GM23338 (cell line): Measurements from ENCODE around the gene TTBK1. TPM values are rescaled to one million over a fixed set of nuclear protein-coding genes. Genes with fewer than 3 reads are reported as not detected.

ENCODE experiments used
- ATAC-seq: fragments of 200-7000 bp; cut with Tn5 transposase; 3 replicates; pipeline ENCODE4 v1.9.1; 2020
- DNase-seq: peaks from one replicate; pipeline ENCODE4 v3.0.0-alpha.2; 2015; ENCODE audit warnings: low spot score
- H2AFZ ChIP-seq: fragments of 200-600 bp; sonication (generic); 2 replicates; pipeline ENCODE4 v1.8.0; 2016; ENCODE audit warnings: antibody characterized with exemption, mild to moderate bottlenecking, moderate library complexity
- H3F3A ChIP-seq: fragments of 200-600 bp; sonication (generic); replicated peaks from 2 replicates; pipeline ENCODE4 v1.8.0; 2017; ENCODE audit warnings: antibody characterized with exemption, mixed run types, low read depth
- H3K27ac ChIP-seq: fragments of 200-600 bp; sonication (generic); 2 replicates; pipeline ENCODE4 v1.6.1; 2016; ENCODE audit warnings: low read depth
- H3K27me3 ChIP-seq: fragments of 200-600 bp; sonication (generic); 2 replicates; pipeline ENCODE4 v1.8.0; 2016; ENCODE audit warnings: mild to moderate bottlenecking, mixed run types, moderate library complexity; ENCODE audit not compliant: insufficient read depth
- H3K36me3 ChIP-seq: fragments of 200-600 bp; sonication (generic); 2 replicates; pipeline ENCODE4 v1.8.0; 2016; ENCODE audit warnings: mild to moderate bottlenecking; ENCODE audit not compliant: insufficient read depth
- H3K4me1 ChIP-seq: fragments of 200-600 bp; sonication (generic); 2 replicates; pipeline ENCODE4 v1.8.0; 2016; ENCODE audit warnings: mild to moderate bottlenecking, moderate library complexity; ENCODE audit not compliant: insufficient read depth
- H3K4me2 ChIP-seq: fragments of 200-600 bp; sonication (generic); 2 replicates; pipeline ENCODE4 v1.7.1; 2017; ENCODE audit warnings: mixed run types
- H3K4me3 ChIP-seq: fragments of 200-600 bp; sonication (generic); 2 replicates; pipeline ENCODE4 v1.6.1; 2016; ENCODE audit warnings: mixed run types
- H3K79me2 ChIP-seq: fragments of 200-600 bp; sonication (generic); replicated peaks from 2 replicates; pipeline ENCODE4 v1.8.0; 2017; ENCODE audit warnings: mild to moderate bottlenecking; ENCODE audit not compliant: insufficient read depth
- H3K9me2 ChIP-seq: fragments of 200-600 bp; sonication (generic); 2 replicates; pipeline ENCODE4 v1.8.0; 2017; ENCODE audit not compliant: insufficient read depth
- H4K20me1 ChIP-seq: fragments of 200-600 bp; sonication (generic); replicated peaks from 2 replicates; pipeline ENCODE4 v1.8.0; 2017; ENCODE audit warnings: mild to moderate bottlenecking; ENCODE audit not compliant: insufficient read depth
- H3K27ac Mint-ChIP-seq: 2 replicates; pipeline ENCODE4 v1.8.0; 2020; ENCODE audit warnings: inconsistent platforms, mild to moderate bottlenecking, moderate library complexity, mixed read lengths
- H3K27me3 Mint-ChIP-seq: 3 replicates; pipeline ENCODE4 v1.8.0; 2022; ENCODE audit warnings: low read depth, mild to moderate bottlenecking, moderate library complexity, mixed read lengths, inconsistent platforms; ENCODE audit not compliant: insufficient read depth, poor library complexity
- H3K36me3 Mint-ChIP-seq: 3 replicates; pipeline ENCODE4 v1.8.0; 2021; ENCODE audit warnings: low read depth, mild to moderate bottlenecking, inconsistent platforms, moderate library complexity, mixed read lengths
- H3K4me1 Mint-ChIP-seq: 3 replicates; pipeline ENCODE4 v1.8.0; 2020; ENCODE audit warnings: mild to moderate bottlenecking, inconsistent platforms, mixed read lengths
- H3K4me3 Mint-ChIP-seq: 3 replicates; pipeline ENCODE4 v1.8.0; 2021; ENCODE audit warnings: moderate library complexity, mild to moderate bottlenecking, inconsistent platforms, mixed read lengths
- H3K9me3 Mint-ChIP-seq: 3 replicates; pipeline ENCODE4 v1.8.0; 2020; ENCODE audit warnings: moderate library complexity, mild to moderate bottlenecking, inconsistent platforms, mixed read lengths
- CREB1 ChIP-seq: fragments of 250-450 bp; sonication (Bioruptor Pico); IDR thresholded peaks from 2 replicates; pipeline ENCODE4 v1.5.0; 2020; ENCODE audit warnings: low read depth, mild to moderate bottlenecking, moderate library complexity
- CTCF ChIP-seq, 2 experiments: fragments of 200-600 bp in 1 of 2; sonication (generic) in 1 of 2; conservative IDR thresholded peaks; 2 replicates each; pipeline versions ENCODE4 v1.5.1 to v1.6.1; 2016 to 2017; ENCODE audit warnings: antibody characterized with exemption in 2 of 2, low read depth in 2 of 2, mild to moderate bottlenecking in 2 of 2, moderate library complexity in 1 of 2
- EZH2 ChIP-seq: fragments of 200-600 bp; sonication (generic); IDR thresholded peaks from one replicate; pipeline ENCODE4 v1.8.0; 2017; ENCODE audit warnings: antibody characterized with exemption, mild to moderate bottlenecking, low read depth; ENCODE audit not compliant: unreplicated experiment
- EZH2phosphoT487 ChIP-seq: fragments of 200-600 bp; sonication (generic); IDR thresholded peaks from one replicate; pipeline ENCODE4 v1.8.1; 2018; ENCODE audit warnings: antibody characterized with exemption; ENCODE audit not compliant: unreplicated experiment
- JUNB ChIP-seq: IDR thresholded peaks from one replicate; pipeline ENCODE4 v1.6.1; 2016; ENCODE audit warnings: antibody characterized with exemption; ENCODE audit not compliant: unreplicated experiment
- NANOG ChIP-seq: IDR thresholded peaks from 2 replicates; pipeline ENCODE4 v1.6.1; 2016; ENCODE audit warnings: antibody characterized with exemption, borderline replicate concordance
- POLR2AphosphoS5 ChIP-seq: IDR thresholded peaks from 2 replicates; pipeline ENCODE4 v1.6.1; 2016; ENCODE audit warnings: antibody characterized with exemption, low read depth
- REST ChIP-seq: IDR thresholded peaks from one replicate; pipeline ENCODE4 v1.6.1; 2018; ENCODE audit warnings: antibody characterized with exemption; ENCODE audit not compliant: unreplicated experiment
- ZNF114 ChIP-seq: fragments of 250-450 bp; sonication (Bioruptor Pico); IDR thresholded peaks from 2 replicates; pipeline ENCODE4 v1.5.0; 2020; ENCODE audit warnings: mild to moderate bottlenecking, moderate library complexity
- ZNF331 ChIP-seq: fragments of 250-450 bp; sonication (Bioruptor Pico); IDR thresholded peaks from 2 replicates; pipeline ENCODE4 v1.5.0; 2020; ENCODE audit warnings: low read depth, mild to moderate bottlenecking, moderate library complexity
- ZNF462 ChIP-seq: fragments of 250-450 bp; sonication (Bioruptor Pico); IDR thresholded peaks from 2 replicates; pipeline ENCODE4 v1.5.0; 2020; ENCODE audit warnings: mild to moderate bottlenecking, moderate library complexity
- polyA plus RNA-seq: library from polyadenylated mRNA; unstranded; fragments of >200 nt; fragmentation: Nextera tagmentation; extraction: Ambion mirVana; gene quantifications from 2 replicates; pipeline ENCODE4 v1.2.1, GENCODE V29; 2016
- total RNA-seq: library from RNA; depleted of rRNA; stranded (reverse); fragments of >200 nt; shearing (Covaris generic); gene quantifications from 2 replicates; pipeline ENCODE4 v1.2.3, GENCODE V29; 2014

Gene TTBK1
- total and polyA plus RNA-seq, 2 experiments from 2014 or later = 0.29 to 1.1 TPM

DNA sequence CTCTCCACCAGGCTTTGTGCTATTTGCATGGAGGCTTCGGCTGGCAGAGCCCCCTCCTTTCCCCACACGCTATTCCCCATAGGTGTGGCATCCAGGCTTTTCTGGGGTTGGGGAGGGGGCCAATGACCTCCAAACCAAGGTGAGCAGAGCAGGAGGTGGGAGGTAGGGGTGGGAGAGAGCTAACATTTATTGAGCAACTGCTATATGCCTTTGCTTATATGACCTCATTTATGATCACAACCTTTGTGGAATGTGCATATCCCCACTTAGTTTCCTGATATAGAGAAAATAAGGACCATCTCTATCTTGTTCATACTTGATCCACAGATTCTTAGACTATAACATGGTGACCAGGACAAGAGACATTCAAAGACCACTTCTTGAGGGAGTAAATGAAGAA, 37.0 kb downstream of the TTBK1 start:
- Mint-ChIP-seq H3K4me1 (peaks cover 30% of the 10 kb centered on the region), H3K27ac (no peak overlapping the region), H3K27me3 (peaks cover 32% of the 10 kb centered on the region), H3K9me3 (no peaks in the 10 kb centered on the region), H3K36me3 (no peaks in the 10 kb centered on the region), H3K4me3 (no peak overlapping the region)
- Histone ChIP-seq H3F3A (peaks cover 2% of the 10 kb centered on the region; the same call in 1 of the 2 replicates), H3K27me3 (peaks cover 34% of the 10 kb centered on the region), H3K79me2 (no peaks in the 10 kb centered on the region), H3K27ac (no peak overlapping the region), H3K4me3 (no peak overlapping the region), H3K4me1 (peaks cover 30% of the 10 kb centered on the region), H3K9me2 (no peaks in the 10 kb centered on the region), H4K20me1 (no peaks in the 10 kb centered on the region), H2AFZ (no peak overlapping the region), H3K36me3 (no peaks in the 10 kb centered on the region), H3K4me2 (no peak overlapping the region)
- DNase-seq (no peak), ATAC-seq (no peak)
- no peak for TF ChIP-seq REST
- no peak for TF ChIP-seq CTCF (conservative IDR thresholded peaks at IDR 0.05; ENCODE audit: low read depth in 2 of 2)
- no peak for TF ChIP-seq EZH2
- TF ChIP-seq ZNF331 = no peak
- no peak for TF ChIP-seq POLR2AphosphoS5
- no peak for TF ChIP-seq NANOG
- TF ChIP-seq JUNB = no peak
- TF ChIP-seq EZH2phosphoT487 = no peak
- no peak for TF ChIP-seq ZNF114

DNA sequence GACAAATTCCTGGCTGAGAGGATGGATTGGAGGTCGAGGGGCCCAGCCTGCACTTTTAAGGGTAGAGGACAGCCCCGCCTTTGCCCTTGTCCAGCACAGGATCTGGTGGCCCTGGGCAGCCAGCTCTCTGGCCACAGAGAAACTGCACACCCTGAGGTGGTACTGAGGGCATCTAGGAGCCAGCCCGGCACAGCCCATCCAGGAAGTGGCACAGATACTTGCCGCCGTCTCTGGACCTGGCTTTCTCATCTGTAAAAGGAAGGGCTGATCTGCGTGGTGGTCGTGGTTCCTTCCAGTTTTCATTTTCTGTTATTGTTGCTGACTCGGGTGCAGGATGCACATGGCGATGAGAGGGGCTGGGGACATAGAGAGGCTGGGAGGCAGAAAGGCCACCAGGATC, 38.8 kb downstream of the TTBK1 start:
- Mint-ChIP-seq H3K9me3 (no peaks in the 10 kb centered on the region), H3K4me1 (peaks cover 22% of the 10 kb centered on the region), H3K4me3 (no peak overlapping the region), H3K27me3 (peaks cover 31% of the 10 kb centered on the region), H3K27ac (no peak overlapping the region), H3K36me3 (no peaks in the 10 kb centered on the region)
- Histone ChIP-seq H3K79me2 (no peaks in the 10 kb centered on the region), H3K9me2 (no peaks in the 10 kb centered on the region), H3K27ac (no peak overlapping the region), H3K36me3 (no peaks in the 10 kb centered on the region), H4K20me1 (no peaks in the 10 kb centered on the region), H3K4me2 (no peak overlapping the region), H2AFZ (no peak overlapping the region), H3K4me1 (peaks cover 20% of the 10 kb centered on the region), H3K27me3 (peaks cover 30% of the 10 kb centered on the region), H3F3A (peaks cover 2% of the 10 kb centered on the region; the same call in 1 of the 2 replicates), H3K4me3 (no peak overlapping the region)
- no peak for TF ChIP-seq ZNF462
- TF ChIP-seq ZNF331 = no peak
- TF ChIP-seq EZH2 = no peak
- TF ChIP-seq POLR2AphosphoS5 = no peak
- no peak for TF ChIP-seq CREB1 (CRISPR knock-in tag)
- no peak for ATAC-seq
- DNase-seq = no peak
